ENCODE data around the gene TOP2A.

TOP2A gene, protein sequence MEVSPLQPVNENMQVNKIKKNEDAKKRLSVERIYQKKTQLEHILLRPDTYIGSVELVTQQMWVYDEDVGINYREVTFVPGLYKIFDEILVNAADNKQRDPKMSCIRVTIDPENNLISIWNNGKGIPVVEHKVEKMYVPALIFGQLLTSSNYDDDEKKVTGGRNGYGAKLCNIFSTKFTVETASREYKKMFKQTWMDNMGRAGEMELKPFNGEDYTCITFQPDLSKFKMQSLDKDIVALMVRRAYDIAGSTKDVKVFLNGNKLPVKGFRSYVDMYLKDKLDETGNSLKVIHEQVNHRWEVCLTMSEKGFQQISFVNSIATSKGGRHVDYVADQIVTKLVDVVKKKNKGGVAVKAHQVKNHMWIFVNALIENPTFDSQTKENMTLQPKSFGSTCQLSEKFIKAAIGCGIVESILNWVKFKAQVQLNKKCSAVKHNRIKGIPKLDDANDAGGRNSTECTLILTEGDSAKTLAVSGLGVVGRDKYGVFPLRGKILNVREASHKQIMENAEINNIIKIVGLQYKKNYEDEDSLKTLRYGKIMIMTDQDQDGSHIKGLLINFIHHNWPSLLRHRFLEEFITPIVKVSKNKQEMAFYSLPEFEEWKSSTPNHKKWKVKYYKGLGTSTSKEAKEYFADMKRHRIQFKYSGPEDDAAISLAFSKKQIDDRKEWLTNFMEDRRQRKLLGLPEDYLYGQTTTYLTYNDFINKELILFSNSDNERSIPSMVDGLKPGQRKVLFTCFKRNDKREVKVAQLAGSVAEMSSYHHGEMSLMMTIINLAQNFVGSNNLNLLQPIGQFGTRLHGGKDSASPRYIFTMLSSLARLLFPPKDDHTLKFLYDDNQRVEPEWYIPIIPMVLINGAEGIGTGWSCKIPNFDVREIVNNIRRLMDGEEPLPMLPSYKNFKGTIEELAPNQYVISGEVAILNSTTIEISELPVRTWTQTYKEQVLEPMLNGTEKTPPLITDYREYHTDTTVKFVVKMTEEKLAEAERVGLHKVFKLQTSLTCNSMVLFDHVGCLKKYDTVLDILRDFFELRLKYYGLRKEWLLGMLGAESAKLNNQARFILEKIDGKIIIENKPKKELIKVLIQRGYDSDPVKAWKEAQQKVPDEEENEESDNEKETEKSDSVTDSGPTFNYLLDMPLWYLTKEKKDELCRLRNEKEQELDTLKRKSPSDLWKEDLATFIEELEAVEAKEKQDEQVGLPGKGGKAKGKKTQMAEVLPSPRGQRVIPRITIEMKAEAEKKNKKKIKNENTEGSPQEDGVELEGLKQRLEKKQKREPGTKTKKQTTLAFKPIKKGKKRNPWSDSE (N-terminal part only)

DNA sequence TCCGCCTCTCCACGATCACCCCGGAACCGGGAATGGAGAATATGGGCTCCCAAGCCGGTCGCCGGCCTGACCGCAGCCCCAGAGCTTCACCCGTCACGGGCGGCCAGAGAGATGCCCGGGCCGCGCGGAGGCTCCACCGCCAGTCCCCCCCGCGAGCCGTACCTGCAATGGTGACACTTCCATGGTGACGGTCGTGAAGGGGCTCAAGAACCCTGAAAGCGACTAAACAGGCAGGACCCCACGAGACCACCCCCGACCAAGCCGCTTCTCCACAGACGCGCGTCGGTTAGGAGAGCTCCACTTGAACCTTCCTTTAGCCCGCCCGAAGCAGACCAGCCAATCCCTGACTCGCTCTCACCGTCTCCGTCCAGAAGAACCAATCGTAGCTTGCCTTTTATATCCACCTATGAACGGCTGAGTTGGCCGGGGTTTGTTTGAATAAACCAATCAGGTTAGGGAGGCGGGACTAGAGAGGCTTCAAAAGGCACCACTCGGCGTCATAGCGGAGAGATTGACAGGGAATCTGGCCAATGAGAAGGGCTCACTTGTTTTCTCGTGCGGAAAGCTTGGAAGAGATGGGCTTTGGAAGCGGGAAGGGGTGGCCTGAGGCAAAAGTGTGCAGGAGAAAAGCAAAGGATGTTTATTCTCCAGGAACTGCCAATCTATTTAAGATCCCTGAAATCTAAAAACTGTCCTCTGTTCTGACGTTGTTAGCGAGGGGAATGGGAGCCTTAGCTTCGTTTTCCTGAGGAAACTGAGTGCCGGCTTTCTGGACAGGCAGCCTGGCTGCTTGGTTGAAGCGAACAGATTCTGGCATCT, at the start of gene TOP2A:
Gene TOP2A, minus strand, starts transcription at position 288 of the 819 bp plus-strand sequence. Its CDS starts 105 bp downstream, at position 183.
- DNase-seq (ENCODE audit: insufficient read length, low spot score) (peak; percentile 97), FAIRE-seq (peak; percentile 90)
- TF ChIP-seq POLR2A (IDR thresholded peaks at IDR 0.05; ENCODE audit: low read depth, low read length), result peak; percentile 88

DNA sequence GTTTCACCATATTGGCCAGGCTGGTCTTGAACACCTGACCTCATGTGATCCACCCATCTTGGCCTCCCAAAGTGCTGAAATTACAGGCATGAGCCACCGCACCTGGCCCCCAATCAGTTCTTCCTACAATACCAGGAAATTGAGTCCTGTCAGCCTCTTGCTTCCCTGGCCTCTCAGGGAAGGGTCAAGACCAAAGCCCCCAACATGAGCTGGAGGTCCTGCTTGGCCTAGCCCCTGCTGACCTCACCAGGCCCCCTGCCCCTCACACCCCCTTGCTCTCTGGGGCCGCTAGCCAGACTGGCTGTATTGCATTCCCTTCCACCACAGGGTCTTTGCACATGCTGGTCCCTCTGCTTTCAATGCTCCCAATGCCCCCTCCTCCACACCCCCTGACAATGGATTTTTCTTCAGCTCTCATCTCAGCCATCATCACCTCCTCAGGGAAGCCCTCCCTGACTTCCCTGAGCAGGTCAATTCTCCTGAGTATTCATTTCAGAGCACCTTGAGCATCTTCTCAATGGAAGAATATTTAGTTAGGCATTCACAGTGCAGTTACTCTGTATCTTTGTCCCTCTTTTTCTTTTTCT, 49.7 kb upstream of the TOP2A start:
- no peak for FAIRE-seq
- TF ChIP-seq POLR2A (IDR thresholded peaks at IDR 0.05; ENCODE audit: low read depth, low read length), result no peak
- no peak for DNase-seq (ENCODE audit: insufficient read length, low spot score)

DNA sequence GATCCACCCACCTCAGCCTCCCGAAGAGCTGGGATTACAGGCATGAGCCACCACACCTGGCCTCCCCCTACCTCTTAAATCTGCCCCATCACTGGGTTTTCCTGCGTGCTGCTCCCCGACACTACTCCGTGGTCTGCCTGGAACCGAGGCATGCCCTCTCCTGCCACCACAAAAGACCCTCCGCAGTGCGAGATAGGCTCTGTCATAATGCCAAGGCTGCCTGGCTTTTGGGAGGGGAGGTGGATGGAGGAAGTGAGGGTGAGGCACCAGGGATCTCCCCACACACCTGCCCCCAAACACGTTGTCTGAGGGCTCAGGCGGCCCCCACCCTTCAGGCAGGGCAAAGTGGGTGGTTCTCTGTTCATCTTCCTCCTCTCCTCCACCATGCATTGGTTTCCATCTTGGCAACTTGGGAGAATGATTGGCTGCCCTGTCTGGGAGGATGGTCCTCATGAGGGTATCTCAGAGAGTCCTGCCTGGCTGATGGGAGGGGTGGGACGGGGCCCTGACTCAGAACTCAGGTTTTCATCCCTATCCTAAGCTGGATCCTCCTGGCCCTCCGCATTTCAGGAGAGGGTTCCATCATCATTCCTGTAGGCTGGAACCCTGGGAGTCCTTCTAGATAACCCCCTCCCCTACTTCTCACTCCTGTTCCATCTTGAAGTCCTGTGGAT, 48.7 kb upstream of the TOP2A start:
- TF ChIP-seq POLR2A (IDR thresholded peaks at IDR 0.05; ENCODE audit: low read depth, low read length), result no peak
- no peak for DNase-seq (ENCODE audit: insufficient read length, low spot score)
- no peak for FAIRE-seq

DNA sequence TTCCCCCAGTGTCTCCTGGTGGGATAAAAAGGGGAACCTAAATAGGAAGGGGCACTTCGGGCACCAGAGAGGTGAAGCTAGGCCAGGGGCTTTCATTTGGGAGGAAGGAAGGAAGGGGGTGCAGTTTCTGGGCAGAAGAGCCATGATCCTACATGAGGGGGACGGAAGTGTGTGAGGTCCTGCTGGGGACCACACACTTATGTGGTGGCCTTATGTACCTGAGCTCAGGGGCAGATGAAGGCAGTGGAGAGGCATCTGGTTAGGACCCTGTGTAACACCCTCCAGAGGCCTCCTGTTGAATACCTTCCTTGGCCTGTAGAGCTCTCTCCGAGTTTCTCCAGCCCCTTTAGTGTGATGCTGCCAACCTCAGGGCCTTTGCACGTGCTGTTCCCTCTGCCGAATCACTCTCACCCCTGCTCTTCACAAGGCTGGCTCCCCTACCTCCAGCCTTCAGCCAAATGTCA, 46.7 kb upstream of the TOP2A start:
- FAIRE-seq (no peak), DNase-seq (ENCODE audit: insufficient read length, low spot score) (no peak)
- no peak for TF ChIP-seq POLR2A (IDR thresholded peaks at IDR 0.05; ENCODE audit: low read depth, low read length)

DNA sequence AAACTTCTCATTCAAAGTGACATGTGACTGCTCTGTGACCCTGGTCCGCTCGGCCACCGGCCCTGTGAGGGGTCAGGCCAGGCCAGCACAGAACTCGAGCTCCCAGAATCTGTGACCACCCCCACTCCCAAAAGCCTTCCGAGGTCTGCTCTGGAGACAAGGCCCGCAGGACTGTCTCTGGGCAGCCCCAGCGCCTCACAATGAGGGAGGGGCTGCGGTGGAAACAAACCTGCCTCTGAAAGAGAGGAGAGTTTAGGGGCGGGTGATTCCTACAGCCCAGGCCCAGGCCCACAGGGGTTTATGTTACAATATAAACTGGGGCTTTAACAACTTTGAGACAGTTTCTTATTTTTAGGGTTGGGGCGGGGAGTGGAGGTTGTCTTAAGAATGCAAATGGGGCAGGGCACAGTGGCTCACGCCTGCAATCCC, 45.4 kb upstream of the TOP2A start:
- no peak for FAIRE-seq

DNA sequence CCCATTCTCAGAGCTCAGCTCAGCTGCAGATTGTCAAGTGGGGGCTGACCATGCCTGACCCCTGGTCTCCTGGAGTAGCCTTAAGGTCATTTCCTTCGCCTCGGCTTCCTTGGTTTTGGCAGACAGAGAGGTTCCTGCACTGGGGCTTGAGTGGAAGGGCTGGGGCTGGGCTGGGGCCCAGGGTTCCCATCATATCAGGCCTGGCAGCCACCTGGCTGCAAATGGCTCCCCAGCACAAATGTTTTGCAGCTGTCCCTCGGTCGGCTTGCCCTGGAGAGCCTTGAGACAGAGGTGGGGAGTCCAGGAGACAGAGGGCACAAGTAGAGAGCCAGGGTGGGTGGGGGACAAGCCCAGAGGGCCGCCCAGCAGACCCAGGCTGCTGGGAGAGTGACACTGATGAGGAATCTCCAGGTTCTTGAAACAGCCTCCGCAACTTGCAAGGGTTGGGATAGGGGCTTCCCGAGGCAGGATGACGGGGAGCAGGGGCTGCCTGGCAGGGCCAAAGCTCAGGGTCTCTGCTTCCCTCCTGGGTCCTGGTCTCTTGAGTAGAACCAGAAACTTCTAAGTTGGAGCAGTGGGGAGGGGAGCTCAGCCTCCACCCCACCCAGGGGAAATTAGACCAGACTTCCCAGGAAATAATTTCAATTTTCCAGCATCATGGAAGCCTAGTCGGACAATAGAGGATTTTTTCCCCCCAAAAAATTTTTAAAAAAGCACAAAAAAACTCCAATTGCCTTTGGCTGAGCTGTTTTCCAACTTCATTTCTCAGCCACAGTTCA, 44.8 kb upstream of the TOP2A start:
- no peak for TF ChIP-seq POLR2A (IDR thresholded peaks at IDR 0.05; ENCODE audit: low read depth, low read length)
- DNase-seq (ENCODE audit: insufficient read length, low spot score), result no peak
- no peak for FAIRE-seq

More for the DNA sequence above, 45.4 kb upstream of the TOP2A start:
- DNase-seq (ENCODE audit: insufficient read length, low spot score), result no peak
- no peak for TF ChIP-seq POLR2A (IDR thresholded peaks at IDR 0.05; ENCODE audit: low read depth, low read length)

DNA sequence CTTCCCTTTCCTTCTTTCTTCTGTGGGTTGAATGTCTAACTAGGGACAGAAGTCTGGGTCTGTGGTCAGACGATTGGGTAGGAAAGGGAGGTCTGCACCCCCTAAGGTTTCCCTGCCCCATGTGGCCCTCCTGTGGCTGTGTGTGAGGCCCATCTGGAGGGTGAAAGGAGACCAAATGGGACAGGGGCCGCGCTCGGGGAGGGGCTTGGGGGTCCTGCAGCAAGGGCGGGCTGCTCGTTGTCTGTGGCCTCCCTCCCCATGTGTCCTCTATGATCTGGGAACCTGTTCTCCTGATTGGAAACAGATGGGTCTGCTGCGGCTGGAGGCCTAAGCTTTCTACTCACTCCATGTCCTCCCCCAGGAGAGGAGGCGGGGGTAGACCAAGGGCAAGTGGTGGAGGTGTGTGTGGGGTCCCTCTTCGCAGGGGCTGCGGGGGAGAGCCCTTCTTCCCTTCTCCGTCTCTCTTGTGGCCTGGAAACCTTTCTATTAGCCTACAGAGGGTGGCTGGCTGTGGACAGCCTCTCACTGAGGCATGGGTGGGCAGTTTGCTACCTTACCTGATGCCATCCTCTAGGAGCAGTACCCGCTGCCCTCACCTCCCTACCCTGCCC, 44.1 kb upstream of the TOP2A start:
- no peak for DNase-seq (ENCODE audit: insufficient read length, low spot score)
- no peak for FAIRE-seq
- TF ChIP-seq POLR2A (IDR thresholded peaks at IDR 0.05; ENCODE audit: low read depth, low read length), result no peak

DNA sequence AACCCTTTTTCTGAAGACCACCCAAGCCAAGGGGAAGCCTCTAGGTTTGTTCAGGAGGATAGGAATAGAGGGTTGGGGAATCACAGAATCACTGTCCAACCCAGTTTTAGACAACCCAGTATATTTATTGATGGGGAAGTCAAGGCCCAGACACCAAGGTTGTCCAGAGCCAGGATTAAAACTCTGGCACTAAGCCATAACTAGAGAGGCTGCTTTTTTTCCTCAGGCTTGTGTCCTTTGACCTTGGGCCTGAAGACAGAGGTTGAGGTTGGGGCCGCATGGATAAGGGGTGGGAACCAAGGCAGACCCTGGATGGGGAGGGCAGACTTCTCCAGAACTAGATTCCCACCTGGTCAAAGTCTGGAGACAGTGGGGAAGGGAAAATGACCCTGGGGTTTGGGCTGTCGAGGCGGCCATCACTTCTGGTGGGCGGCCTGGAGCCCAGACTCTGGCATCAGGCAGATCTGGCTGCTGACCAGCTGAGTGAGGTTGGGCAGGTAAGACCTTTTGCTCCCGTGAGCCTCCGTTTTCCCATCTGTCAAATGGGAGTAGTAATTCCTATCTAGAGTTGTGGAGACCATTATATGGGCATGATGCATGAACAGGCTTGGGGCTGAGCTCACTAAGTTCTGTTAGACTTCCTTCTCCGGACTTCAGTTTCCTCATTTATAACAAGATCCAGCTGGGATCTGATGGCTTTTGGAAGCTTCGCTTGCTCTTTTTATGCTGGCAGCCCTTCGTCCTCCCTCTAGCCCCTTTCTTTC, 43.5 kb upstream of the TOP2A start:
- TF ChIP-seq POLR2A (IDR thresholded peaks at IDR 0.05; ENCODE audit: low read depth, low read length), result no peak
- no peak for FAIRE-seq
- DNase-seq (ENCODE audit: insufficient read length, low spot score), result no peak

DNA sequence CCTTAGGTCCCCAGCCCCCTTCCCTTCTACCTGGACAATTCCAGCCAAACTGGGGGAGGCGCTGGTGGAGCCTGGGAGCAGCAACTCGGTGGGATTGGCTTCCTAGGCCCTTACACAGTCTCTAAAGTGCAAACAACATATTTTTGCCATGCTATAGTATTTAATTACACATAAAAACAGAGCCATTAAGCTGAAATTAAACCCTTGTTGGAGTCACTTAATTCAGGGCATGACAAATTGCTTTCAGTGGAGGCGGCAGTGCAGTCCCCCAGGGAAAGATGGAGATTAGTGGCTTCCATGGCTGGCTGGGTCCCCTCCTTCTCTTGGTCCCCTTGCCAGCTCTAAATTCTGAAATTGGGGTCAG, 42.9 kb upstream of the TOP2A start:
- no peak for TF ChIP-seq POLR2A (IDR thresholded peaks at IDR 0.05; ENCODE audit: low read depth, low read length)
- FAIRE-seq (no peak), DNase-seq (ENCODE audit: insufficient read length, low spot score) (no peak)
